Measurements from ENCODE around the gene WDR35.

DNA sequence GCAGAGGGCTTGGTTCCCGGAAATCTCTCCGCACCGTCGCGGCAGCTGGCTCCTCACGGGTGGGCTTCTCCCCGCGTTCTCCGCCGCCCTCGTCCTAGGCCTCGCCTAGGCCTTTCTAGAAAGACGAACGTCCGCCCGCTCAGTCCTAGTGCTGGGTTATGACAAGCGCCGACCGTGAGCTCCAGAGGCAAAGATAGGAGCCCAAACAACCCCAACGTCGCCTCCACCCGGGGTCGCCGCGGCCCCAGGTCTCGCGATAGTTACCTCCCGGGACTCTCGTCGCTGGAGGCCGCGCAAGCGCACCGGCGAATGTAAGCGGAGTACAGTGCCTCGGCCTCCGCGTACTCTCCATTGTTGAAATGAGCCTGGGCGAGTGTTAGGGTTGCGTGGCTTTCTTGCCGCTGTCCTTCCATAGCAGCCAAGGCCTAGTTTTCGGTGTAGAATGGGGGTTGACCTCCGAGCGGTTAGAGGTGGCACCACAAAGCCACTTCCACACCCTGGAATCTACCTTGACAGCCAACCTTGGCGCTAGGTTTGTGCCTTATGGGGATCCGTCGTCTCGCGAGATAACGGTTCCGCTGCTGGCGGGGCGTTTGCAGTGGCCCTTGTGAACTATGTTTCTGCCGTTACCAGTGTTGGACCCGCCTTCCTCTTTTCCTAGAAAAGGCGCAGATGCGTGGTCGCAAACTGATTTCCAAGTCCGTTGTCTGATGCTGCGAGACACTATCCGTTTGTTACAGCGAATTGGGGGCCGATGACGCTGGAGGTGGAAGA is 88.3 kb downstream of the WDR35 start, which contains the start of gene TTC32:
- TF ChIP-seq CTCF (conservative IDR thresholded peaks at IDR 0.05; ENCODE audit: low read depth, low read length) (no peak), EZH2phosphoT487 (IDR thresholded peaks at IDR 0.05; ENCODE audit: borderline replicate concordance, low read length) (no peak), EZH2 (IDR thresholded peaks at IDR 0.05; ENCODE audit: low read length, unreplicated experiment) (no peak)
